Body of pancreas (tissue), 4 donors: ENCODE measurements around the gene CPHXL2.

Source experiments
- CTCF ChIP-seq, 7 experiments: fragments of 450-650 bp in 4 of 7; fragments of 200-600 bp in 3 of 7; sonication (generic) in 3 of 7; IDR thresholded peaks; one replicate each; pipeline ENCODE4 v1.5.1; 2016 to 2019; ENCODE audit warnings: antibody characterized with exemption in 7 of 7
- POLR2A ChIP-seq, 3 donors: fragments of 450-650 bp; IDR thresholded peaks; one replicate each; pipeline ENCODE4 v1.6.1; 2016; ENCODE audit warnings: antibody characterized with exemption in 3 of 3, mild to moderate bottlenecking in 2 of 3

GRCh38 chr16:75618780-75619179 lies 58.0 kb downstream of the CPHXL2 start:
- no peak for TF ChIP-seq CTCF (IDR thresholded peaks at IDR 0.05)
- no peak for TF ChIP-seq POLR2A (IDR thresholded peaks at IDR 0.05)
